Measurements from ENCODE around the gene GRK5.

- TF ChIP-seq POLR2A (IDR thresholded peaks at IDR 0.05) (no peak), CTCF (IDR thresholded peaks at IDR 0.05) (no peak), POLR2AphosphoS5 (IDR thresholded peaks at IDR 0.05) (peak; percentile 61)
These were observed 143.2 kb downstream of the GRK5 start for GRCh38 chr10:119350502-119351097.

All from prostate gland (tissue), 2 donors.